ENCODE measurements around the gene PLCD3.

- no peak for TF ChIP-seq CTCF (IDR thresholded peaks at IDR 0.05; ENCODE audit: low read depth, low read length, poor library complexity, severe bottlenecking)
- no peak for TF ChIP-seq EZH2phosphoT487 (IDR thresholded peaks at IDR 0.05; ENCODE audit: borderline replicate concordance, low read length)
These were observed 30.8 kb downstream of the PLCD3 start for GRCh38 chr17:45101546-45101882.

All from DOHH2 (cell line).